AG04449 (cell line): Measurements from ENCODE around the gene MTF2.

Experiments used
- CTCF ChIA-PET: fragments of 350-600 bp; formaldehyde crosslinking; extraction: SDS; loops from one replicate; lab custom pipeline; 2021; ENCODE audit warnings: antibody characterized with exemption; lab: Yijun Ruan, JAX
- POLR2A ChIA-PET: fragments of 400-600, 350-600 bp; formaldehyde crosslinking; extraction: SDS; loops from one replicate; lab custom pipeline; 2020; ENCODE audit warnings: antibody characterized with exemption, inconsistent platforms; lab: Yijun Ruan, JAX
- DNase-seq: peaks from one replicate; pipeline ENCODE4 v3.0.0-alpha.2; 2010; ENCODE audit warnings: low read depth, low spot score
- H3K4me3 ChIP-seq: 2 replicates; pipeline ENCODE4 v1.5.1; 2011; ENCODE audit warnings: low read depth, mild to moderate bottlenecking, control low read depth, low read length
- CTCF ChIP-seq: IDR thresholded peaks from one replicate; pipeline ENCODE4 v1.5.1; 2011; ENCODE audit warnings: mild to moderate bottlenecking, moderate library complexity, low read length, control low read depth, inconsistent platforms; ENCODE audit not compliant: insufficient read depth; ENCODE audit errors: missing control alignments

The MTF2 gene

GRCh38 chr1:93051961-93052360, 27.1 kb upstream of the MTF2 start:
- ChIA-PET POLR2A (interaction anchor here (0.7 kb wide), 1 partner anchor 19 kb away, joined by 3 read pairs; no protein-coding TSS in a partner anchor), CTCF (no interaction called here)
- no peak overlapping the region for H3K4me3 ChIP-seq
- DNase-seq: no peak
- no peak for TF ChIP-seq CTCF

GRCh38 chr1:93056214-93056613, 22.9 kb upstream of the MTF2 start:
- ChIA-PET POLR2A (interaction anchor here (0.7 to 1.2 kb wide), 2 partner anchors 94 to 361 kb away, joined by 3 read pairs; no protein-coding TSS in a partner anchor), CTCF (interaction anchor here (1.0 kb wide), 1 partner anchor 25 kb away, joined by 3 read pairs; no protein-coding TSS in a partner anchor)
- no peak for DNase-seq
- no peak overlapping the region for H3K4me3 ChIP-seq
- TF ChIP-seq CTCF: no peak

GRCh38 chr1:93056649-93057048, 22.4 kb upstream of the MTF2 start:
- POLR2A ChIA-PET: interaction anchor here (1.2 kb wide), 1 partner anchor 95 kb away, joined by 3 read pairs; no protein-coding TSS in a partner anchor
- H3K4me3 ChIP-seq: no peak overlapping the region
- CTCF ChIA-PET: interaction anchor here (0.8 to 1.2 kb wide), 4 partner anchors 14 to 197 kb away, joined by 3 read pairs; no protein-coding TSS in a partner anchor

GRCh38 chr1:93061895-93062792, 16.9 kb upstream of the MTF2 start:
- no peak for DNase-seq
- CTCF ChIA-PET: interaction anchor here (0.6 to 3.5 kb wide), 17 partner anchors 11 to 242 kb away, joined by 3 to 33 read pairs (median 4); partner anchors contain the start of gene DIPK1A

More at GRCh38 chr1:93056649-93057048, 22.4 kb upstream of the MTF2 start:
- no peak for DNase-seq
- TF ChIP-seq CTCF: no peak

GRCh38 chr1:93076268-93076667, 2.8 kb upstream of the MTF2 start:
- DNase-seq: no peak
- ChIA-PET POLR2A (no interaction called here), CTCF (no interaction called here)
- no peak overlapping the region for H3K4me3 ChIP-seq
- no peak for TF ChIP-seq CTCF

More at GRCh38 chr1:93061895-93062792, 16.9 kb upstream of the MTF2 start:
- POLR2A ChIA-PET: no interaction called here
- peak; percentile 26 for TF ChIP-seq CTCF
- no peak overlapping the region for H3K4me3 ChIP-seq

- H3K4me3 ChIP-seq: peak overlapping the region; percentile 97
- no peak for DNase-seq
- ChIA-PET POLR2A (interaction anchor here (0.7 to 2.0 kb wide), 3 partner anchors 8 to 15 kb away, joined by 3 to 6 read pairs (median 5); no protein-coding TSS in a partner anchor), CTCF (interaction anchor here (0.8 to 2.9 kb wide), 9 partner anchors 9 to 294 kb away, joined by 3 to 23 read pairs (median 4); no protein-coding TSS in a partner anchor)
- TF ChIP-seq CTCF: no peak
These were observed 880 bp upstream of the MTF2 start for GRCh38 chr1:93078203-93078602.
